Fibroblast of the aortic adventitia (primary cell): Measurements from ENCODE around the gene PEF1. TPM values are rescaled to one million over a fixed set of nuclear protein-coding genes. Genes with fewer than 3 reads are reported as not detected.

ENCODE experiments used
- DNase-seq: peaks from one replicate; pipeline ENCODE4 v3.0.0-alpha.2; 2010; ENCODE audit warnings: low read depth
- H3K4me3 ChIP-seq: 2 replicates; pipeline ENCODE4 v1.5.1; 2011; ENCODE audit warnings: low read depth, mild to moderate bottlenecking, control low read depth, low read length, moderate library complexity
- total RNA-seq: library from RNA; depleted of rRNA; stranded (reverse); fragments of >200 nt; gene quantifications from 2 replicates; pipeline ENCODE4 v1.2.3, GENCODE V29; 2012; ENCODE audit warnings: low replicate concordance
- TF ChIP-seq, protein P1 (sequence below): IDR thresholded peaks from 2 replicates; pipeline ENCODE4 v1.5.1; 2011; ENCODE audit warnings: mild to moderate bottlenecking, low read length, control low read depth, inconsistent platforms; ENCODE audit not compliant: insufficient read depth

PEF1 gene
- total RNA-seq, 1 donor = 59.8 TPM

DNA sequence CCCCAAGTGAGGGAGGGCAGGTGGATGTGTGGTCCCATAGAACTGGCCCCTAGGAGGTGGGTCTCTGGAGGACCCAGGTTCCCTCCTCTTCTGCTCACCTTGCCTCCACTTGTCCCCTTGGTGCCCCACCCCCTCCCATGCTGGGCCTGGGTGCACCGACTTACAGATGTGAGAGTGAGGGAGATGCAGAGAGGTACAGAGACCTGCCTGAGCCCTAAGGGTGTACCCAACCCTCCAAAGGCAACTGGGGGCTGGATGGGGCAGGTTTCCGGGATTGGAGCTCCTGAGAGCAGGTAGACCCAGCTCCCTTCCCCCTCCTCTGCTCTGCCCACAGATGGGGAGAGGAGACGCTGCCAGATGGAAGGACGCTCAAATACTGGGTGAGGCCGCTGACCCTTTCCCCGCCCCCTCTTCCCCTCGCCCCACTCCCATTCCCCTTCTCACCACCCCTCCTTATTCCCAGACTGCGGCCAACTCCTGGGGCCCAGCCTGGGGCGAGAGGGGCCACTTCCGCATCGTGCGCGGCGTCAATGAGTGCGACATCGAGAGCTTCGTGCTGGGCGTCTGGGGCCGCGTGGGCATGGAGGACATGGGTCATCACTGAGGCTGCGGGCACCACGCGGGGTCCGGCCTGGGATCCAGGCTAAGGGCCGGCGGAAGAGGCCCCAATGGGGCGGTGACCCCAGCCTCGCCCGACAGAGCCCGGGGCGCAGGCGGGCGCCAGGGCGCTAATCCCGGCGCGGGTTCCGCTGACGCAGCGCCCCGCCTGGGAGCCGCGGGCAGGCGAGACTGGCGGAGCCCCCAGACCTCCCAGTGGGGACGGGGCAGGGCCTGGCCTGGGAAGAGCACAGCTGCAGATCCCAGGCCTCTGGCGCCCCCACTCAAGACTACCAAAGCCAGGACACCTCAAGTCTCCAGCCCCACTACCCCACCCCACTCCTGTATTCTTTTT, 58.0 kb downstream of the PEF1 start:
- H3K4me3 ChIP-seq = no peak overlapping the region
- no peak for DNase-seq
- TF ChIP-seq, protein P1, sequence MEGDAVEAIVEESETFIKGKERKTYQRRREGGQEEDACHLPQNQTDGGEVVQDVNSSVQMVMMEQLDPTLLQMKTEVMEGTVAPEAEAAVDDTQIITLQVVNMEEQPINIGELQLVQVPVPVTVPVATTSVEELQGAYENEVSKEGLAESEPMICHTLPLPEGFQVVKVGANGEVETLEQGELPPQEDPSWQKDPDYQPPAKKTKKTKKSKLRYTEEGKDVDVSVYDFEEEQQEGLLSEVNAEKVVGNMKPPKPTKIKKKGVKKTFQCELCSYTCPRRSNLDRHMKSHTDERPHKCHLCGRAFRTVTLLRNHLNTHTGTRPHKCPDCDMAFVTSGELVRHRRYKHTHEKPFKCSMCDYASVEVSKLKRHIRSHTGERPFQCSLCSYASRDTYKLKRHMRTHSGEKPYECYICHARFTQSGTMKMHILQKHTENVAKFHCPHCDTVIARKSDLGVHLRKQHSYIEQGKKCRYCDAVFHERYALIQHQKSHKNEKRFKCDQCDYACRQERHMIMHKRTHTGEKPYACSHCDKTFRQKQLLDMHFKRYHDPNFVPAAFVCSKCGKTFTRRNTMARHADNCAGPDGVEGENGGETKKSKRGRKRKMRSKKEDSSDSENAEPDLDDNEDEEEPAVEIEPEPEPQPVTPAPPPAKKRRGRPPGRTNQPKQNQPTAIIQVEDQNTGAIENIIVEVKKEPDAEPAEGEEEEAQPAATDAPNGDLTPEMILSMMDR = no peak

DNA sequence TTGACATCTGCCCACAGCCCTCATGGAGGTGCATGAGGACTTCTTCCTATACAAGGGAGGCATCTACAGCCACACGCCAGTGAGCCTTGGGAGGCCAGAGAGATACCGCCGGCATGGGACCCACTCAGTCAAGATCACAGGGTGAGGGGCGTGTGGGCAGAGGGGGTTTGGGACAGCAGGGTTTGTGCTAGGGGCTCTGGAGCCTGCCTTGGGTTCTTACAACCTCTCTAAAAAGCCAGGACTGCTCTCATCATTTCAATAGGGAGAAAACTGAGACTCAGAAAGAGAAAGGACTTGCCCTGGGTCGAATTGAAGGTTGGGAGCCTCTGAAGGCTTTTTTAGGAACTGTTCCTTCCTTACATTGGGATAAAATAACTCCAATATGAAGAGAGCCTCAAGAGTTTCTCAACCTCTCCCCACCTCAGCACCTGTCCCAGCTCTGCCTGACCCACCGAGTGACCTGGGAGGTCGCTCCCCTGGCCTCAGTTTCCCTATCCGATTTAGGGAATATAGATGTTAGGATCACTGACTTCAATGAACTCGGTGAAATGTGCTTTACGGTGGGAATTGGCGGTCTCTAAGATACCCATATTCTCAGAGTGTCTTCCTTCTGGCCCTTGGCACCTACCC, 58.8 kb downstream of the PEF1 start:
- TF ChIP-seq, protein P1 = no peak
- no peak for DNase-seq
- H3K4me3 ChIP-seq = no peak overlapping the region

DNA sequence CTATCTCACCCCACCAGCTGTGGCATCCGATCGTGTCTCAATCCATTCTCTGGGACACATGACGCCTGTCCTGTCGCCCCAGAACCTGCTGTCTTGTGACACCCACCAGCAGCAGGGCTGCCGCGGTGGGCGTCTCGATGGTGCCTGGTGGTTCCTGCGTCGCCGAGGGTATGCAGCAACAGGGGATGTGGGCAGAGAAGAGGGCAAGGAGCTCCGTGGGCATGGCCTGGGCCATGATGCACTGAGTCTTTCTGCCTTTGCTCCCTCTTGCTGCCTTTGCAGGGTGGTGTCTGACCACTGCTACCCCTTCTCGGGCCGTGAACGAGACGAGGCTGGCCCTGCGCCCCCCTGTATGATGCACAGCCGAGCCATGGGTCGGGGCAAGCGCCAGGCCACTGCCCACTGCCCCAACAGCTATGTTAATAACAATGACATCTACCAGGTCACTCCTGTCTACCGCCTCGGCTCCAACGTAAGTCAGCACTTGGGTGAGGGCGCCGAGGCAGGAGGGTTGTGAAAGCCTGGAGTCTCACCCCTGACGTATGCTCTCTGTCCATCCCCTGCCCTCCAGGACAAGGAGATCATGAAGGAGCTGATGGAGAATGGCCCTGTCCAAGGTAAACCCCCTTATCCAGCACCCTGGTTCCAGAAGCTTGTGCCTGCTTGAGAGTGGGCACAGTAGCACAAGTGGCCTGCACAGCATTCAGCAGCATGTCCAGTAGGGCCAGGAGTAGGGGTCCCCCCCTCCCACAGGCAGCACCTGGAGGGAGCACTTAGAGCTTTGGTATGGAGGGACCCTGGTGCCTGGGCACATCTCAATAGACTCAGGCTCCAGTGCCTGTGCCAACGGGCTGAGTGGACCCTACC, 59.6 kb downstream of the PEF1 start:
- no peak for DNase-seq
- TF ChIP-seq, protein P1 = no peak
- no peak overlapping the region for H3K4me3 ChIP-seq

DNA sequence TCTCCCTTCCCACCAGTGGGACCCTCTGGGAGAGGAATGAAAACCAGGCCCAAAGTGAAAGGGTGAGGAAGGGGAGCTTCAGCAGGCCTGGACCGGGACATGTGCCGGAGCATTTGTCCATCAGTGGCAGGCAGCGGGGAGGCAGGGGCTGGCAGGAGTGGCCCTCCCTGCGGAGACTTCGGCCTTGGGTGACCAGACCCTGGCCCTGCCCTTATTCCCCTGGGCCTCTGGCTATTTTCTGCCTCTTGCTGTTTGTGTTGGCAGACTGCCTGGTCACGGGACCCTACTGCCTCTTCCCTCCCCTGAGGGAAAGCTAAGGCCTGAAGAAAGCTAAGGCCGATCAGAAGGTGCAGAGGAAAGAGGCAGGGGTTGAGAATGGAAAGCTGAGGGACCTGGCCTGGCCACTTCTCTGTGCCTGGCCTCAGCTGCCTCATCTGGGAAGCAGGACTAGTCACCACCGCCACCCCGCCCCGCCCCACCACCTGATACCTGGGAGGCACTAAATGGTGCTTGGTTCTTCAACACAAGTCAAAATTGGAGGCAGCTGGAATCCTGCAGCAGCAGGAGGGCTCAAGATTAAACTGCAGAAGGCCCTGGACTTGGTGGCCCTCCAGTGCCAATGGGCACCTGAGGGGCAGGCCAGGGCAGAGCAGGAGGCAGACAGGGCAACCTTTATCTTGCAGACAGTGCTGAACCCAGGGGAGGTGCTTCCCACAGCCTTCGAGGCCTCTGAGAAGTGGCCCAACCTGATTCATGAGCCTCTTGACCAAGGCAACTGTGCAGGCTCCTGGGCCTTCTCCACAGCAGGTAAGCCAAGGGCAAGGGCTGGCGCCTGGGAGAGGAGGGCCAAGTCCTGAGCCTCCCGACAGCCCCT, 60.4 kb downstream of the PEF1 start:
- TF ChIP-seq, protein P1 = no peak
- DNase-seq = peak; percentile 51
- H3K4me3 ChIP-seq = no peak overlapping the region

DNA sequence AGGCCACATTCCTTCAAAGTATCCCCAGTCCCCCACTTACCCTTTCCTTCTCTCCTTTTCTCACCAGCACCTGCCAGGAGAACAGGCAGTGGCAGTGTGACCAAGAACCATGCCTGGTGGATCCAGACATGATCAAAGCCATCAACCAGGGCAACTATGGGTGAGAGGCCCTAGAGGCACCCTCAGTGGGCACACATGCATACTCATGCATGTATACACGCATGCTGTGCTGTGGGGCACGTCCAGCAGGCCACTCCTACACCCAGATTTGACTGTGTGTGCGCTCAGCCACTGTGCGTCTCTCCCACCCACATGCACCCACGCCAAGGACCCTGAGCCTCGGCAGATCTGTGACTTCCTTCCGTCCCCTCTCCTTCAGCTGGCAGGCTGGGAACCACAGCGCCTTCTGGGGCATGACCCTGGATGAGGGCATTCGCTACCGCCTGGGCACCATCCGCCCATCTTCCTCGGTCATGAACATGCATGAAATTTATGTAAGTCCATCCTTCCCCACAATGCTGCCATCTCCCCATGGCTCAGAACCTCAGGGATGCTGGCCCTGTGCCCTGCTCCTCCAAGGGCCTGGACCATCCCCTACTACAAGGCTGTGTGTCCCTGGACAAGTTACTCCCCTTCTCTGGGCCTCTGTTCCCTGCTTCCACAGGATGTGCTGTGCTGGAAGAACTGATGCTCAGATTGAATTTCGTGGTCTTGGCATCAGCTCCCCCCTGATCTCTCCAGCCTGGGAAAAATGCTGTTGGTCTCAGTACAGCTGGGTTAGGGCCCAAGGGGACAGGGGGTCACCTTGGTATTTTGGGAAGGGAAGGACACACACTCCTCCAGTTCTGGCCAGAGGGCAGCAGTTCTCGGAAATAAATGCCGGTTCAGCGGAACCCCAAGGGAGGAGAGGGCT, 61.3 kb downstream of the PEF1 start:
- DNase-seq = no peak
- TF ChIP-seq, protein P1 = no peak
- no peak overlapping the region for H3K4me3 ChIP-seq
